GM21360 (cell line): ENCODE measurements around the gene ZFHX3.

Source experiments
- ATAC-seq: cut with Tn5 transposase; IDR thresholded peaks from one replicate; pipeline ENCODE4 v1.9.1; 2021; ENCODE audit warnings: mild to moderate bottlenecking, moderate library complexity; ENCODE audit not compliant: unreplicated experiment

ZFHX3 gene

GRCh38 chr16:72936408-72936807 lies 111.5 kb downstream of the ZFHX3 start:
- no peak for ATAC-seq

- ATAC-seq: no peak
These were observed 112.0 kb downstream of the ZFHX3 start for GRCh38 chr16:72935896-72936295.

- no peak for ATAC-seq
These were observed 113.1 kb downstream of the ZFHX3 start for GRCh38 chr16:72934636-72935403.

DNA sequence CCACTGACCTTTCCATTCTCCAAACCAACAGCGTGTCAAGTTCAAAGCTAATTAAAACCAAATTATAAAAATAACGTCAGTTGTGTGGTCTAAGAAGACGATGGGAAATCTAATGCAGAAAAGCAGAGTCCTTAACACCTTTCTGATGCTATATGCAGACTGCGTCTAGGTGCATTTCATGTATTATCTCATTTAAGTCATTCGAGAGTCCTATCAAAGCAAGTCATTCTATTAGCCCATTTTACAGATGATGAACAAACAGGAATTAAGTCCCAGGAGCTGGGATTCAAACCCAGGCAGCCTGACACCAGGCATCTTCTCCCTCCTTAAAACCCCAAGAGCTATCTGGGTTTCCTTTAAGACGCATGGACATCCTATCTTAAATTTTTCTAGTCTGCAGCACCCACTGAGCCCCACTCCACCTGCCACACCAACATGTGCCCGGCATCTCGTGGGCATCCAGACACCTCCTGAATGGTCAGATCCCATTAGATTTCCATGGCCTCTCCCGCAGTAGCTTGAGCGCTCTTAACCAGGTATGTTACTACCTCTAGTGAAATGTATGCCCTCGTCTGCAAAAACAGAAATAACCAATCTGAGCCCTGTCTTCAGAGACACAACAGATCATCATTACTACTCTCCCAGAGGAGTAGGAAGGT lies 115.1 kb downstream of the ZFHX3 start:
- ATAC-seq: no peak

DNA sequence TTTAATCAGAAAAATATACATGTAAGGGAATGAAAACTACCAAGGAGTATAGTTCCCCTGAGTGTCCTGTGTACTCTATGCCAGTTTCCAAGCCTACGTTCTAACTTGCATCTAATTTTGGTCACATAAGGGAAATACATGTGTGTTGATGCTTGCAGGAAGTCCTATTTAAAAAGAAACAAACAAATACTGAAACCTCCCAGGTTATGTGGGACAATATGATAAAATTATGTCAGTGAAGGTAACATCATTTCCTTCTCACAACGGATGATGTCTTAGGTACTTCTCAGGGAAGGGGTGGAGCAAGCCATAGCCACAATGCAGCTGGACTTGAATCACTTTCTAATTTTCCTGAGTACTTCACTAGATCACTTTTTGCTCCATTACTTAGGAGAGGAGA lies 115.9 kb downstream of the ZFHX3 start:
- no peak for ATAC-seq

DNA sequence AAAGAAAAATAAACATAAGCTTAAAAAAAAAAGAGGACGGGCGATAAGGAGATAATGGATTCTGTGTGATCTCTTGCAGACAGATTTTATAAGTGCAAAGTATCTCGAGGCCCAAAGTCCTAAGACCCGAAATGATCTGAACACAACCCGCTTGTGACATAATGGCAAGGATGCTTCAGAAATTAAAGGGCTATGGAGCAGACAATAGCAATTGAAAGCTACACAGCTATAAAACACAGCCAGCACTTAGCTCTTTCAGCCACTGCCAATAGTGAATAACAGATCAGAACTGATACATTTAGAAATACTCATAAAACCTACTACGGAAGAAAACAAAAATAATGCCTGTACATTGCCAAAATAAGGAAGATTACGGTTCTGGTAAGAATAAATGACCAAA lies 117.5 kb downstream of the ZFHX3 start:
- no peak for ATAC-seq

DNA sequence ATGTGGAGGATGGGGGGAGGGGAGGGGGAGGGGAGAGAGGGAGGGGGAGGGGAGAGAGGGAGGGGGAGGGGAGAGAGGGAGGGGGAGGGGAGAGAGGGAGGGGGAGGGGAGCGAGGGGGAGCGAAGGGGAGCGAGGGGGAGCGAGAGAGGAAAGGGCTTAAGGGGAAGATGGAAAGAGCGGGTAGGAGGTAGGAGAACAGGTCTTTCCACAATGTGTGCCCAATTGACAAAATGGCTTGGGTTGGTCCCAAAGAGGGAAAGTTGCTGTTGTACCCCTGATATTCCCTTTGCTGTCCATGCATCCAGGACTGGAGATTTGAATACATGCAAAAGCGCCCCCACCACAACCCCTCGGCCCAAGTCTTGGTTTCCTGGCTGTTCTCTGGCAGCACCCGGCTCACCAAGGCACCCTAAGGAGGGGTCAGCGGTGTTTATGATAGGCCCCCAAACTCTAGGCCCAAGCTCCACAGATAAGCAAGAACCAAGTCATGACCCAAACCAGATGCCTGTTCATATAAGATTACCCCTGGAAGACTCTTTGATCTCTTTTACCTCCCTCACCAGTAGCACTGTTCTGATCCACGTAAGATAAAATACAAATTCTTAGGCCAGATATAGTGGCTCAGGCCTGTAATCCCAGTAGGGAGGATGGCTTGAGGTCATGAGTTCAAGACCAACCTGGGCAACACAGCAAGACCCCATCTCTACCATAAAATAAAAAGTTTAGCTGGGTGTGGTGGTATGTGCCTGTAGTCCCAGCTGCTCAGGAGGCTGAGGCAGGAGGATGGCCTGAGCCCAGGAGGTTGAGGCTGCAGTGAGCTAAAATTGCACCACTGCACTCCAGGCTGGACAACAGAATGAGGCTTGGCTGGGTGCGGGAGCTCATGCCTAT lies 119.6 kb downstream of the ZFHX3 start:
- ATAC-seq: no peak

DNA sequence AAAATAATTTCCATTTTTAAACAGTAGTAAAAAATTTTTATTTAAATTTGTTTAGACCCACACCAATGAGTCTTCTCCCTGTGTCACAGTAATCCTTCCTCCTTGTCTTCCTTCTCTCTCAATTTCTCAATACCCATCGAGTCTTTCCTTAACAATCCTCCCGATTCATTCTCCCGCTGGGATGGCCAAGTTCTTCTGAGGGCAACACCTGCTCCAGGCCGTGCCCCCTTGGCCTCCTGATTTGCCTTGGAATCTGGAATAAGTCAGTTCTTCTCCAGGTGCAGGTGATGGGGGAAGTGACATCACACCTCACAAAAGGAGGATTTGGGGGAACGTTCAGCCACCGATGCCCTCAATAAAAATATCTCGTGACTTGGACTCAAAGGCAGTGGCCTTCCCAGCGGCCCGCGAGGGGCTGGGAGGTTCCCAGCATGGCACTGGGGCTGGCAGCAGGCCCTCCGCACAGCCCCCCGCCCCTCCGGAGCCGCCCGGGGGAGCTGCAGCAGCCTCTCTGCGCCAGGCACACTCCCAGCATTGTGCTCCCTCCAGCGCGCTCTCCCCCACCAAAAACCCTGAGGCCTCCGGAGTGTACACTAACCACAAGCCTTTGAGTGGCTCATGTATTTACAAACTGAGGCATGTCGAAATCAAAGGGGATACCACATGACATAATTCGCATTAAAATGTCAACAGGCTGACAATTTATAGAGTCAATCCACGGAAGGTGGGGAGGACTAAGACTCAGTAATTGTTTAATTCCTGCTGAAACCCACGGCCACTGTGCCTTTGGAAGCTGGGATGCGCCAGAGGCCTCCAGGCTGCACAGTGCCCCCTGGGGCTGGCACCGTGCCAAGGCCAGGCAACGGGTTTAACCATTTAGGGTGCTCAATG lies 120.5 kb downstream of the ZFHX3 start:
- no peak for ATAC-seq

GRCh38 chr16:72926177-72927070 lies 121.5 kb downstream of the ZFHX3 start:
- ATAC-seq: no peak

- ATAC-seq: no peak
These were observed 122.3 kb downstream of the ZFHX3 start for GRCh38 chr16:72925631-72925979.

DNA sequence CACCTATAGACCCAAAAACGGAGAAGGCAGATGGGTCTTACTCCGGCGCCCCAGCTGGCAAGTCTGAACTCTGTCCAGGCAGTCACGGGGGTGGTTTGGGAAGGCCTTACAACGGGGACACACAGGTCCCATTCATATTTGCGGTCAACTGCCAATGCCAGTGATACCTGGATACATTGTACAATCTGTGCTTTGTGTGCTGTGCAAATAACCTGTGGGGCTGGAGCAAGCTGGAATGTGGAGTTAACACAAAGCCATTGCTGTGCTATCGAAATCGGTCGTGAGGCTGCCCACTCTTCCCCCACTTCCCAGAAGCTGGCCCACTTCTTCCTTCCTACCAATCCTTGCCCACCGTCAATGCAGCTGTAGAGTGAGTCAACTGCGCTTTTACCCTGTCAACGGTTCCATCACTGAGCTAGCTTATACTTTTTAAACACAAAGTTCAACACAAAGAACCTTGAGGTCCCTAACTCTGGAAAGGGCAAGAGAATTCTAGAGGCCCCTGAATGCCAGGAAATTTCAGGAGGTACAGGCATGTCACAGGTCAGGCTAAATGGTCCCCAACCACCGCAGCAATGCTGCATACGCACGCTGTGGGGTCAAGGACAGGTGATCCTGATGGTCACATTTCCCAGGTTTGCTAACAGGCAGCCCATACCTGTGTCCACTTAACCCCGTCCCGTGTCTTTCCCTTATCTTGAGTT lies 122.8 kb downstream of the ZFHX3 start:
- ATAC-seq: no peak

DNA sequence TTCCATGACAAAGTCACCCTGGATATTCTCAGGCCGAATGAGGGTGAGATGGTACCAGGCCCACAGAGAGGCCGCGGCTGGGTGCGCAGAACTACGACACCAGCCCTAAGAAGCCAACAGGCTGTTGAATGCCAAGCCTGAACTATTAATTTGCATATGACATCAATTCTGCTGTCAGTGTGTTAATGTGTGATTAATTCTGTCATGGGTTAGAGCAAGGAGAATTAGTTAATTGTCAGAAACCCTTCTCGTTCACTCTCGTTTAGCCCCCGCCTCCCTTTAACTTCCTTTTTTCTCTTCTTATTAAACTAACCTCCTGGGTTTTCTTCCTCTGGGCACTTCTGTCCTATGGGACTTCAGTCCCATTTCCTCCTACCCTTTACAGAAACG lies 123.4 kb downstream of the ZFHX3 start:
- no peak for ATAC-seq

DNA sequence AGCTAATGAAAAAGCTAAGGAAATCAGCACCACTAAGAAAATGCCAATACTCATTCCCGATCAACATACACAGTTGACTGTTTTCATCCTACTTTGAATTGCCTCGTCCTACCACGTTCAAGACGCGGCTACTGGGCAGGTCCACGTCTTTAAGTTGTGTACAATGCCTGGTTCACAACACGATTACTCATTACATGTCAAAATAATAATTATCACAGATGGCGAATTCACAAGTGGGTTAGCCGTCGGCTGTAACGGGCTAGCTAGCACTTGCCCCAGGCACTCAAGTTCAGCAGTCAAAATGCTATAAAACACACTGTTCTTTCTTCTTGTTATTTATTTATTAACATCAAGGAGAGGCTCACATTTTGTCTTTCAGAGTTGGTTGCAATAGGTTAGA lies 124.2 kb downstream of the ZFHX3 start:
- ATAC-seq: no peak

- ATAC-seq: no peak
These were observed 125.2 kb downstream of the ZFHX3 start for GRCh38 chr16:72922714-72923113.

- ATAC-seq: no peak
These were observed 126.3 kb downstream of the ZFHX3 start for GRCh38 chr16:72921620-72922019.

- no peak for ATAC-seq
These were observed 126.8 kb downstream of the ZFHX3 start for GRCh38 chr16:72921106-72921505.

DNA sequence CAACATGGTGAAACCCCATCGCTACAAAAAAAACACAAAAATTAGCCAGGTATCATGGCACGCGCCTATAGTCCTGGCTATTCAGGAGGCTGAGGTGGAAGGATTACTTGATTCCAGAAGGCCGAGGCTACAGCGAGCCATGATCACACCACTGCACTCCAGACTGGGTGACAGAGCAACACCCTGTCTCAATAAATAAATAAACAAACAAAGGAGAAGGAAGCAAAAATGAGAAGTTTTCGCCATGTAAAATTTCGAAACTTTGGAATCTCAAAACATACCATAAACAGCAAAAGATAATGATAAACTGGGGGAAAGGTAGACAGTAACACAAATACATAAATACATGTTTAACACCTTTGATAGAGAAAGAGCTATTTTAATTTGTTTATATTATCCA lies 130.9 kb downstream of the ZFHX3 start:
- no peak for ATAC-seq

DNA sequence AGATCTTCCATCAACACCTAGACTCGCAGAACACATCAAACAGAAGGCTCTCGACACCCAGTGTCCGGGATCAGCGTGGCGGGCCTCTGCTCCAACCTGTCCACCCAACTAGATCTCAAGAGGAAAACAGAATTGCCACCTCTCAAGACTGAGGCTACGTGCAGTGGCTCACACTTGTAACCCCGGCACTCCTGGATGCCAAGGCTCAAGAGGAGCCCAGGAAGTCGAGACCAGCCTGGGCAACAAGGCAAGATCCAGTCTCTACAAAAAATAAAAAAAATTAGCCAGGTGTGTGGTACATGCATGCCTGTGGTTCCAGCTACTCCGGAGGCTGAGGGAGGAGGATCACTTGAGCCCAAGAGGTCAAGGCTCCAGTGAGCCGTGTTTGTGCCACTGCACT lies 132.6 kb downstream of the ZFHX3 start:
- ATAC-seq: no peak

DNA sequence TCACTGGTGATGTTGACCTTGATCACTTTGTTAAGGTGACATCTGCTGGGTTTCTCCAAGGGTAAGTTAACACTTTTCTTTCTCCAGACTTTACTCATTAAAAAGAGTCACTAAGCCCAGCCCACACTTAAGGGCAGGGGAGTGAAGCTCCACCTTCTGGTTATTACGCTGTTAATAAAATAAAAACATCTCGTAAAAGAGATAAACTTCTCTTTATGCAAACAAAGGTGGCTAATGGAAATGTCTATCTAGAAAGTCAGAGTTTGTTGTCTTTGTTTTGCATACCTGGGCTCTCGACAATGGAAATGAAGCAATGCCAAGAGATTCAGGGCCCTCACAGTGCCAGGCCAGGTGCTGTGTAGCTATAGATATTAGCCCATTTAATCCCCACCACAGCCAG lies 134.4 kb downstream of the ZFHX3 start:
- ATAC-seq: no peak
